ENCODE data around the gene FAM3C.

- TF ChIP-seq CTCF (IDR thresholded peaks at IDR 0.05) (no peak), POLR2A (IDR thresholded peaks at IDR 0.05) (no peak)
Observed at GRCh38 chr7:121404348-121404747, 8.2 kb upstream of the FAM3C start.

Measured in thyroid gland (tissue), 4 donors.